ENCODE measurements around the gene GNG8. TPM values are rescaled to one million over a fixed set of nuclear protein-coding genes. Genes with fewer than 3 reads are reported as not detected.

Gene GNG8
- total RNA-seq, 1 donor from 2014 or later, result not detected

DNA sequence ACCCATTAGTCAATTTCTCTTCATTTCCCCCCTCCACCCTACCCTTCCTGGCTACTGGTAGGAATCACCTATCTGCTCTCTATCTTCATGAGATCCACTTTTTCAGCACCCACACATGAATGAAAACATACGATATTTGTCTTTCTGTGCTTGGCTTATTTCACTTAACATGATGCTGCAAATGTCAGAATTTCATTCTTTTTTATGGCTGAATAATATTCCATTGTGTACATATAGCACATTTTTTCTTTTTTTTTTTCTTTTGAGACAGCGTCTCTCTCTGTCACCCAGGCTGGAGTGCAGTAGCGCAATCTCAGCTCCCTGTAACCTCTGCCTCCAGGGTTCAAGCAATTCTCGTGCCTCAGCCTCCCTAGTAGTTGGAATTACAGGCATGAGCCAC, 44.7 kb downstream of the GNG8 start:
- no peak for FAIRE-seq

DNA sequence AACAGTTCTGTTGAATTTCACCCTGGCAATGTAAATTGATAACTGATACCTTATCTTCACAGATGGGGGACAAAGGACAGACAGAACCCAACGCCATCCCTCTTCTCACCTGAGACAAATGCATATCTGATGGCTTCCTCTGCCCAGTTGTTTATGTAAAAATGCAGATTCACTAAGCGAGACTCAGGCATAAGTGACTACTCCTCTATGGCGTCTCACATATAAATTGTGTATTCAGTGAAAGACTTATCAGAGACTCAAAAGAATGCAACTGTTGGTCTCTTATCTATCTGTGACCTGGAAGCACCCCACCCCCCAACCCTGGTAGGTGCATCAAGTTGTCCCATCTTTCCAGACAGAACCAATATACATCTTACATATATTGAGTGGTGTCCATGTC, 48.1 kb downstream of the GNG8 start:
- peaks cover 6% of the 10 kb centered on the region for H3K9me3 Mint-ChIP-seq (ENCODE audit: unreplicated experiment)
- Histone ChIP-seq H3K9me3 (ENCODE audit: insufficient read depth, low read depth, low read length) (no peaks in the 10 kb centered on the region), H3K4me3 (ENCODE audit: insufficient read depth, low read depth, low read length) (no peak overlapping the region), H3K9ac (ENCODE audit: low read length) (no peak overlapping the region), H4K20me1 (ENCODE audit: insufficient read depth, low read length) (no peaks in the 10 kb centered on the region), H2AFZ (ENCODE audit: low read depth, low read length) (no peak overlapping the region), H3K4me1 (ENCODE audit: insufficient read depth, low read length) (no peaks in the 10 kb centered on the region), H3K36me3 (ENCODE audit: insufficient read depth, low read length) (no peaks in the 10 kb centered on the region), H3K4me2 (ENCODE audit: low read length) (no peak overlapping the region), H3K79me2 (ENCODE audit: insufficient read depth, low read length) (no peaks in the 10 kb centered on the region), H3K27ac (ENCODE audit: low read depth, low read length) (no peak overlapping the region), H3K27me3 (ENCODE audit: insufficient read depth, low read length) (no peaks in the 10 kb centered on the region)
- no peaks in the 10 kb centered on the region for H3K4me1 Mint-ChIP-seq (ENCODE audit: low read depth, unreplicated experiment)
- no peak for FAIRE-seq
- peaks cover 6% of the 10 kb centered on the region for H3K27me3 Mint-ChIP-seq (ENCODE audit: low read depth, unreplicated experiment)
- H3K4me3 Mint-ChIP-seq (ENCODE audit: unreplicated experiment), result no peak overlapping the region
- peaks cover 2% of the 10 kb centered on the region for H3K36me3 Mint-ChIP-seq (ENCODE audit: low read depth, unreplicated experiment)
- DNase-seq (ENCODE audit: low read depth), result no peak
- TF ChIP-seq, protein P1, sequence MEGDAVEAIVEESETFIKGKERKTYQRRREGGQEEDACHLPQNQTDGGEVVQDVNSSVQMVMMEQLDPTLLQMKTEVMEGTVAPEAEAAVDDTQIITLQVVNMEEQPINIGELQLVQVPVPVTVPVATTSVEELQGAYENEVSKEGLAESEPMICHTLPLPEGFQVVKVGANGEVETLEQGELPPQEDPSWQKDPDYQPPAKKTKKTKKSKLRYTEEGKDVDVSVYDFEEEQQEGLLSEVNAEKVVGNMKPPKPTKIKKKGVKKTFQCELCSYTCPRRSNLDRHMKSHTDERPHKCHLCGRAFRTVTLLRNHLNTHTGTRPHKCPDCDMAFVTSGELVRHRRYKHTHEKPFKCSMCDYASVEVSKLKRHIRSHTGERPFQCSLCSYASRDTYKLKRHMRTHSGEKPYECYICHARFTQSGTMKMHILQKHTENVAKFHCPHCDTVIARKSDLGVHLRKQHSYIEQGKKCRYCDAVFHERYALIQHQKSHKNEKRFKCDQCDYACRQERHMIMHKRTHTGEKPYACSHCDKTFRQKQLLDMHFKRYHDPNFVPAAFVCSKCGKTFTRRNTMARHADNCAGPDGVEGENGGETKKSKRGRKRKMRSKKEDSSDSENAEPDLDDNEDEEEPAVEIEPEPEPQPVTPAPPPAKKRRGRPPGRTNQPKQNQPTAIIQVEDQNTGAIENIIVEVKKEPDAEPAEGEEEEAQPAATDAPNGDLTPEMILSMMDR (IDR thresholded peaks at IDR 0.05; ENCODE audit: insufficient read depth, low read depth, low read length), result no peak
- TF ChIP-seq EZH2 (IDR thresholded peaks at IDR 0.05; ENCODE audit: insufficient read depth, low read length), result no peak
- no peak overlapping the region for H3K27ac Mint-ChIP-seq (ENCODE audit: unreplicated experiment)

More for the DNA sequence above, 44.7 kb downstream of the GNG8 start:
- DNase-seq (ENCODE audit: low read depth), result no peak
- H3K9me3 ChIP-seq (ENCODE audit: insufficient read depth, low read depth, low read length), result no peaks in the 10 kb centered on the region
- H3K27ac ChIP-seq (ENCODE audit: low read depth, low read length), result no peak overlapping the region
- H3K4me1 ChIP-seq (ENCODE audit: insufficient read depth, low read length), result no peaks in the 10 kb centered on the region
- Mint-ChIP-seq H3K27ac (ENCODE audit: unreplicated experiment) (no peak overlapping the region), H3K4me3 (ENCODE audit: unreplicated experiment) (no peak overlapping the region), H3K36me3 (ENCODE audit: low read depth, unreplicated experiment) (peaks cover 2% of the 10 kb centered on the region), H3K9me3 (ENCODE audit: unreplicated experiment) (peaks cover 6% of the 10 kb centered on the region), H3K27me3 (ENCODE audit: low read depth, unreplicated experiment) (peaks cover 6% of the 10 kb centered on the region), H3K4me1 (ENCODE audit: low read depth, unreplicated experiment) (no peaks in the 10 kb centered on the region)
- H3K27me3 ChIP-seq (ENCODE audit: insufficient read depth, low read length), result no peaks in the 10 kb centered on the region
- H3K4me3 ChIP-seq (ENCODE audit: insufficient read depth, low read depth, low read length), result no peak overlapping the region
- no peak overlapping the region for H3K9ac ChIP-seq (ENCODE audit: low read length)
- no peaks in the 10 kb centered on the region for H3K79me2 ChIP-seq (ENCODE audit: insufficient read depth, low read length)
- H4K20me1 ChIP-seq (ENCODE audit: insufficient read depth, low read length), result no peaks in the 10 kb centered on the region
- TF ChIP-seq EZH2 (IDR thresholded peaks at IDR 0.05; ENCODE audit: insufficient read depth, low read length), result no peak
- TF ChIP-seq, protein P1 (IDR thresholded peaks at IDR 0.05; ENCODE audit: insufficient read depth, low read depth, low read length), result no peak
- no peaks in the 10 kb centered on the region for H3K36me3 ChIP-seq (ENCODE audit: insufficient read depth, low read length)
- no peak overlapping the region for H2AFZ ChIP-seq (ENCODE audit: low read depth, low read length)
- no peak overlapping the region for H3K4me2 ChIP-seq (ENCODE audit: low read length)

DNA sequence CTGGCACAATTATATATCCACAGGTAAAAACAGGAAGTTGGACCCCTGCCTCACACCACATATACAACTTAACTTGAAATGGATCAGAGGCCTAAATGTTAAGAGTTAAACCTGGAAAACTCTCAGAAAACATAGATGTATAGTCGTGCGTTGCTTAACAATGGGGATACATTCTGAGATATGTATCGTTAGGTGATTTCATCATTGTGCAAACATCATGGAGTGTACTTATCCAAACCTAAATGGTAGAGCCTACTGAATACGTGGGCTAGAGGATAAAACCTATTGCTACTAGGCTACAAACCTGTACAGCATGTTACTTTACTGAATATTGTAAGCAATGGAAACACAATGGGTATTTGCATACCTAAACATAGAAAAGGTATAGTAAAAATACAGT, 49.7 kb downstream of the GNG8 start:
- no peaks in the 10 kb centered on the region for H3K4me1 Mint-ChIP-seq (ENCODE audit: low read depth, unreplicated experiment)

More for the DNA sequence above, 49.7 kb downstream of the GNG8 start:
- Mint-ChIP-seq H3K9me3 (ENCODE audit: unreplicated experiment) (peaks cover 6% of the 10 kb centered on the region), H3K36me3 (ENCODE audit: low read depth, unreplicated experiment) (peaks cover 4% of the 10 kb centered on the region), H3K27ac (ENCODE audit: unreplicated experiment) (no peak overlapping the region), H3K27me3 (ENCODE audit: low read depth, unreplicated experiment) (peaks cover 6% of the 10 kb centered on the region), H3K4me3 (ENCODE audit: unreplicated experiment) (no peak overlapping the region)
- Histone ChIP-seq H4K20me1 (ENCODE audit: insufficient read depth, low read length) (no peaks in the 10 kb centered on the region), H3K9me3 (ENCODE audit: insufficient read depth, low read depth, low read length) (no peaks in the 10 kb centered on the region), H3K27ac (ENCODE audit: low read depth, low read length) (no peak overlapping the region), H3K9ac (ENCODE audit: low read length) (no peak overlapping the region), H3K4me3 (ENCODE audit: insufficient read depth, low read depth, low read length) (no peak overlapping the region), H3K79me2 (ENCODE audit: insufficient read depth, low read length) (no peaks in the 10 kb centered on the region), H3K36me3 (ENCODE audit: insufficient read depth, low read length) (no peaks in the 10 kb centered on the region), H3K4me1 (ENCODE audit: insufficient read depth, low read length) (no peaks in the 10 kb centered on the region), H3K4me2 (ENCODE audit: low read length) (no peak overlapping the region), H2AFZ (ENCODE audit: low read depth, low read length) (no peak overlapping the region), H3K27me3 (ENCODE audit: insufficient read depth, low read length) (no peaks in the 10 kb centered on the region)
- FAIRE-seq (no peak), DNase-seq (ENCODE audit: low read depth) (no peak)
- no peak for TF ChIP-seq EZH2 (IDR thresholded peaks at IDR 0.05; ENCODE audit: insufficient read depth, low read length)
- TF ChIP-seq, protein P1 (IDR thresholded peaks at IDR 0.05; ENCODE audit: insufficient read depth, low read depth, low read length), result no peak
